Ovary (tissue), 3 donors: ENCODE results near the gene KRTAP1-4.

Experiments used
- EP300 ChIP-seq: sonication (generic); formaldehyde crosslinking; IDR thresholded peaks from one replicate; pipeline ENCODE4 v1.6.1; 2017; ENCODE audit warnings: antibody characterized with exemption
- POLR2A ChIP-seq: fragments of 450-650 bp; IDR thresholded peaks from one replicate; pipeline ENCODE4 v1.6.1; 2017; ENCODE audit warnings: antibody characterized with exemption, mild to moderate bottlenecking, moderate library complexity
- TF ChIP-seq, protein P1 (sequence below), 3 donors: fragments of 450-650 bp in 2 of 3; fragments of 200-600 bp in 1 of 3; IDR thresholded peaks; one replicate each; pipeline versions ENCODE4 v1.5.1 to v1.8.0; 2016 to 2022; ENCODE audit warnings: antibody characterized with exemption in 3 of 3, mild to moderate bottlenecking in 1 of 3
- donor health status: DM: no; HTN: no; CAD: no.

DNA sequence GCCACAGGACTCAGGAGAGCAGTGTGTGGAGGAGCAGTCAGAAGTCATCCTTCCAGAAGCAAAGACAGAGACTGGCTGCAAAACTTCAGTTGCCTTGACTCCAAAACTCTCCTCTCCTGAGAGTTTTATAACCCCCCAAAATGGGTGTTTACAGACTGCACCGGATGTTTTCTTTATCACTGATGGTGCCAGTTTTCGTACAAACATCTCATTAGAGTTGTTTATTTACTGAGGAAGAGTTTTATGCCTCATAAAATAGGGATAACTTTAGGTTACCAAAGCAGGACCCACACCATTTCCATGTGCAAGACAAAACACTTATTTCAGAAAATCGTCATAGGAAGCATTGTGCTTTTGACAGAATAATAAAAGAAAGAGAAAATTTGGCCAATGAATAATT lies 45.8 kb downstream of the KRTAP1-4 start, which contains the start of gene KRT40:
- TF ChIP-seq, protein P1, sequence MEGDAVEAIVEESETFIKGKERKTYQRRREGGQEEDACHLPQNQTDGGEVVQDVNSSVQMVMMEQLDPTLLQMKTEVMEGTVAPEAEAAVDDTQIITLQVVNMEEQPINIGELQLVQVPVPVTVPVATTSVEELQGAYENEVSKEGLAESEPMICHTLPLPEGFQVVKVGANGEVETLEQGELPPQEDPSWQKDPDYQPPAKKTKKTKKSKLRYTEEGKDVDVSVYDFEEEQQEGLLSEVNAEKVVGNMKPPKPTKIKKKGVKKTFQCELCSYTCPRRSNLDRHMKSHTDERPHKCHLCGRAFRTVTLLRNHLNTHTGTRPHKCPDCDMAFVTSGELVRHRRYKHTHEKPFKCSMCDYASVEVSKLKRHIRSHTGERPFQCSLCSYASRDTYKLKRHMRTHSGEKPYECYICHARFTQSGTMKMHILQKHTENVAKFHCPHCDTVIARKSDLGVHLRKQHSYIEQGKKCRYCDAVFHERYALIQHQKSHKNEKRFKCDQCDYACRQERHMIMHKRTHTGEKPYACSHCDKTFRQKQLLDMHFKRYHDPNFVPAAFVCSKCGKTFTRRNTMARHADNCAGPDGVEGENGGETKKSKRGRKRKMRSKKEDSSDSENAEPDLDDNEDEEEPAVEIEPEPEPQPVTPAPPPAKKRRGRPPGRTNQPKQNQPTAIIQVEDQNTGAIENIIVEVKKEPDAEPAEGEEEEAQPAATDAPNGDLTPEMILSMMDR (IDR thresholded peaks at IDR 0.05) = no peak
- no peak for TF ChIP-seq POLR2A
- TF ChIP-seq EP300 = no peak
